GM08714 (cell line): ENCODE data around the gene TSNAX.

Source experiments
- H3K4me3 ChIP-seq: fragments of 200-500 bp; sonication (Bioruptor generic); 2 replicates; pipeline ENCODE4 v1.5.1; 2014; ENCODE audit warnings: mild to moderate bottlenecking, low read length, inconsistent platforms
- ZNF274 ChIP-seq: IDR thresholded peaks from 2 replicates; pipeline ENCODE4 v1.6.1; 2012; ENCODE audit warnings: mild to moderate bottlenecking, low read depth, low read length

The TSNAX gene

DNA sequence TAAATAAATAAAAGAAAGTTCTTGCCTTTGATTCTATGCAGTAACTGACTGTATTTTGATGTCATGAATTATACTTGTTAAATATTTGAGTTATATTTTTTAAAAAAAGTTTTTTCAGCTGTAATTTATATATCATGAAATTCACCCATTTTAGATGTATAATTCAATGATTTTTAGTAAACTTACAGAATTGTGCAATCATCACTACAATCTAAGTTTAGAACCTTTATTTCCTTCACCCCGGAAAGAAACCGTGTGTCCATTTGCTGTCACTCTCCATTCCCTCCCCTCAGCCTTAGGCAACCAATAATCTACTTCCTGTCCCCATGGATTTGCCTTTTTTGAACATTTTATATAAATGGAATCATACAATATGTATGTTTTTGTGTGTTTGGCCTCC lies 65.7 kb downstream of the TSNAX start:
- no peak for TF ChIP-seq ZNF274

DNA sequence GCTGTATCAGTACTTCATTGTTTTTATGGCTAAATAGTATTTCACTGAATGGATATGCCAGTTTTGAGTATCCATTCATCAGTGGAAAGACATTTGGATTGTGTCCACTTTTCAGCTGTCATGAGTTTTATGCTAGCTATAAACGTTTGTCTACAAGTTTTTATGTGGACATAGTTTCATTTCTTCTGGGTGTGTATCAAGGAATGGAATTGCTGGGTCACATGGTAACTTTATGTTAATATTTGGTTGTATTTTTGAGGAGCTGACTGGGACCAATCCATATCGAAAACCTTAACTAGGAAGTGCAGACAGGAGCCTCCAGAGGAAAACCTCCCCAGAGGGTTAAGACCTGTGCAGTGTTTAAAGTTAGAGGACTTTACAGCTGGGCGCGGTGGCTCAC lies 66.3 kb downstream of the TSNAX start:
- H3K4me3 ChIP-seq, result no peak overlapping the region
- no peak for TF ChIP-seq ZNF274

More for the DNA sequence above, 65.7 kb downstream of the TSNAX start:
- H3K4me3 ChIP-seq, result no peak overlapping the region

DNA sequence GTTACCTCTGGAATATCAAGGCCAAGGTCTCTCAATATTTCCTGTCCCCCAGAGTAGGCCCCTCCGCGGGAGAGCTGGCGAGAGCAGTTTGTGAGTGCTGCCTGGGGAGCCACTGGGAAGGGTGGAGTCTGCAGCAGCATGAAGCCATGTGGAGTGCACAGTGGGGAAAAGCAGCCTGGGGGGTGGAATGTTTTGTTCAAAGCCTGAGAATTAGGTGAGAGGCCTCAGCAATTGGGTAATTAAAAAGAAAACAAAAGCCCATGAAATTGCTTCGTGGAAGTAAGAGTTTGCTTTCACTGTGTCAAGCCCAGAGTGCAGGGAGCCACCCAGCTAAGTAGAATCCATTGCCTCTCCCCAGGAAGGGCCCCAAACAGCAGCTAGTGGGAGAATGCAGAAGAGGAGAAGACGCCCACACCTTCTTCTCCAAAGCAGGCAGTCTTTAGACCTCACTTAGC lies 67.9 kb downstream of the TSNAX start:
- no peak for TF ChIP-seq ZNF274
- no peak overlapping the region for H3K4me3 ChIP-seq

DNA sequence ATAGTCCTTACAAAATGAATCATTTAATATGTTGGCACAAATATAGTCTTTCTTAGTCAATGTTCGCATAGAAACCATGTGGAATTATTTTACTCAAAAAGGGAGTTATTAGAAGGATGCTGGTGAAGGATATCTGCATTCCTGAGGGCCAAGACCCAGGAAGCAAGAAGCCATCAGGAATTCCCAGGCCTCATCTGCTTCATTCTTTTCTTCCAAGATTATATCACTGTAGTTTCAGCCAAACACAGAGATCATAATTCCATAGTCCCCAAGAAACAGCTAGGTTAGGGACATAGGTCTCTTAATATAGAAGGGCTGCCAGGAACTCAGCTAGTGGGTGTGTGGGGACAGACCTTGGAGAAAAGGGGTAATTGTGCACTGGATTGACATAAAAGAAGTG lies 69.5 kb downstream of the TSNAX start:
- TF ChIP-seq ZNF274, result no peak
- no peak overlapping the region for H3K4me3 ChIP-seq

DNA sequence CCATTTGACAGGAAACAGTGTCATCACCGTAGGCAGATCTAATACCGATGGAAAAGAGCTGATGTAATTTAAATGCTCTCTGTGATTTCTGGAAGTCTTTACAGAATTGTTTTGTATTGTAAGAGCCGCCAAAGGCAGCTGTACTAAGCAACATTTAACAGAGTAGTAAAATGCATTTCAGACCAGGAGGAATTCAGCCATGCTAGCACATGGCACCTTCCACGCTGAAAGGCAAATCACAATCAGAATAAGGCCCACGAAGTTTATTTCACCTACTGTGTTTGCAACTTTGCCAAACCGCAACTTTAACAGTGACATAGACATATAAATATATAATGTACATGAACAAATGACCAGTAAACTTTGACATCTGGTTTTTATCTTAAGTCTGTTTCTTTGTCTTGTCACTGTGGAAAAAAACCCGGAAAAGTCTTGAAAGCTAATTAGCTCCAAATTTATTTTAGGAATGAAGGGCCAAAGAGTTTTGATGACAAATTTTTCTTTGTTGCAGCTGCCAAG lies 72.0 kb downstream of the TSNAX start:
- TF ChIP-seq ZNF274, result no peak
- no peak overlapping the region for H3K4me3 ChIP-seq

DNA sequence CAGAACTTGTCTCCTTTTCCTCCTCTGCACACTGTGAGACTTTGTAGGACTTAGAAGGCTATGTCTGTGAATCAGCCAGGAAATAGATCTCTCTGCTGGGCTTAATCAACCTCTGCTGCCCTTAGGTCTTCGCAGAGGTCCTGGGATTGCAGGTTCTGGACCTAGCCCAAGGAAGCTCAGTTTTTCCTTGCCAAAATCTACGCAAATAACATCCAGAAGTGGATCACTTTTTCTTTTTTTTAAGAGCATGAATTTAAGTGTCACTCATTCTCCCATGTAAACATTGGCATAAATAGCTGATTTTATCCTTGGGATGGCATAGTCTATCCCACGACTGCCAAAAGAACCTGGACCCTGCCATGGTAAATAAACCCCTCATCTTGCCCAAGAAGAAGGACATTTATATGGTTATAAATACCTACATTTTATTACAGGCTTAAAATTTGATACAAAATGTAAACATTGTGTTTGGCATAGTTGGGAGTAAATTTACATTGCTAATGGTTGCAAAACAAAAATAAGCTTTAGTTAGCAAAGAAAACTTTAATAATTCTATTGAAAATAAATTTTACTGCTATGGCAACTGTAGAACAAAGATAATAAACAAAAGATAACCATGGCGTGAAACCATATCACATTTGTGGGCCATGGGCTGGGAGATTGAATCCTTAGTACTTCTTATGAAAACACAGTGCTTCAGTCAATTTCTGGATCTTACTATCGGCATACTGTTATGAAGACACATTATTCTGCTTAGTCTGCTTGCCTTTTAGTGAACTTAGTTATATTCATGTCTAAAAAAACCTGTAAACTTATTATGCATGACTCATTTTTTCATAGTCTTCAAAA lies 73.6 kb downstream of the TSNAX start:
- TF ChIP-seq ZNF274, result no peak
- no peak overlapping the region for H3K4me3 ChIP-seq

DNA sequence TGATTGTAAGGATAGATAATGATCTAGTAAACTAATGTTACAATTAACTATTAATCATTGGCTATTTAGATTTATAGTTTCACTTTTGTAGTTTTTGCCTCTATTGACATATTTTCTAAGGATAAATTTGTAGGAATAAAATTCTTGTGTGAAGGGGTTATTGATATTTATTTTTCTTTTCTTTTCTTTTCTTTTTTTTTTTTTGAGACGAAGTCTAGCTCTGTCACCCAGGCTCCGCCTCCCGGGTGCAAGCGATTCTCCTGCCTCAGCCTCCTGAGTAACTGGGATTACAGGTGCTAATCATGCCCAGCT lies 74.2 kb downstream of the TSNAX start:
- TF ChIP-seq ZNF274, result no peak

DNA sequence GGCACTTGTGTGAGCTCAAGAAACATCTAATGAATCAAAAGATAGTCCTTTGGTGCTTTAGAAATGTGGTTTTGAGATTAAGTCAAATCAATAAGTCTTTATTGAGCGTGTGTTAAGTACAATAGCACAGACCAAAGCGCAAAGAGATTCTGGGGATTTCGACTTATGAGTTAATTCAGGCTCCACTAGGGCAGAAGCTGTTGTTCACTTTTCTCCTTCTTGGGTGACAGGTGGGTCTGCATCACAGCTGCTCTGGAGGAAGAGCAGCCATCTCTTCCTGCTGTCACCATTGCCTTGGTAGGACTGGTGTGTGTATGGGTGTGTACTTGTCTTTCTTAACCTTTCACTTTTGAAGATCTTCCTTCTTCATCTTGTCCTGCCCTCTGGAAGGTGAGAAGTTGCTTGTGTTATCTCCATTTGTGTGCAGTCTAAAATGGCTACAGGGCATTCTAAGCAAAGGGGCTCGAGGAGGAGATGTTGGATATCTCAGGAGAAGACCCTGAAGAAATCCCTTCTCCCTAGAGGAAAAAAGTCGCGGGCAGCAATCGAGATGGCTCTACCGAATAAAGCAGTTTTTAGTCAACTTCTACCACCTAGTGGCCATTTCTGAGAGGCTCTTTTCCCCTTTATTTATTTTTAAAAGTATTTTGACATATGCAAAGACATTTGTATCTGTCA lies 75.3 kb downstream of the TSNAX start:
- peak overlapping the region; percentile 99; the same call in 1 of the 2 replicates for H3K4me3 ChIP-seq
- TF ChIP-seq ZNF274, result no peak

More for the DNA sequence above, 74.2 kb downstream of the TSNAX start:
- no peak overlapping the region for H3K4me3 ChIP-seq

DNA sequence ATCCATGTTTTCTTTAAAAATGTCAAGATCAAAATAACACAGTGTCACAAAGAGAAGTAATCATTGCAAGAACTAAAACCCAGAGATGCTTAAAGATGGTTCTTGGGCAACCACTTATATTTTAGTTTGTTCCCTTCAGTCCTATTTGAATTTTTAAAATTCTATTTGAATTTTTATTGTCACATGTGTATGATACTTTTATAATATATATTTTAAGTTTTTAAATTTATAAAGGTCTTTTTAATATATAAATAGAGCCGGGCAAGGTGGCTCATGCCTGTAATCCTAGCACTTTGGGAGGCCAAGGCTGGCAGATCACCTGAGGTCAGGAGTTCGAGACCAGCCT lies 75.8 kb downstream of the TSNAX start:
- no peak overlapping the region for H3K4me3 ChIP-seq
- TF ChIP-seq ZNF274, result no peak

DNA sequence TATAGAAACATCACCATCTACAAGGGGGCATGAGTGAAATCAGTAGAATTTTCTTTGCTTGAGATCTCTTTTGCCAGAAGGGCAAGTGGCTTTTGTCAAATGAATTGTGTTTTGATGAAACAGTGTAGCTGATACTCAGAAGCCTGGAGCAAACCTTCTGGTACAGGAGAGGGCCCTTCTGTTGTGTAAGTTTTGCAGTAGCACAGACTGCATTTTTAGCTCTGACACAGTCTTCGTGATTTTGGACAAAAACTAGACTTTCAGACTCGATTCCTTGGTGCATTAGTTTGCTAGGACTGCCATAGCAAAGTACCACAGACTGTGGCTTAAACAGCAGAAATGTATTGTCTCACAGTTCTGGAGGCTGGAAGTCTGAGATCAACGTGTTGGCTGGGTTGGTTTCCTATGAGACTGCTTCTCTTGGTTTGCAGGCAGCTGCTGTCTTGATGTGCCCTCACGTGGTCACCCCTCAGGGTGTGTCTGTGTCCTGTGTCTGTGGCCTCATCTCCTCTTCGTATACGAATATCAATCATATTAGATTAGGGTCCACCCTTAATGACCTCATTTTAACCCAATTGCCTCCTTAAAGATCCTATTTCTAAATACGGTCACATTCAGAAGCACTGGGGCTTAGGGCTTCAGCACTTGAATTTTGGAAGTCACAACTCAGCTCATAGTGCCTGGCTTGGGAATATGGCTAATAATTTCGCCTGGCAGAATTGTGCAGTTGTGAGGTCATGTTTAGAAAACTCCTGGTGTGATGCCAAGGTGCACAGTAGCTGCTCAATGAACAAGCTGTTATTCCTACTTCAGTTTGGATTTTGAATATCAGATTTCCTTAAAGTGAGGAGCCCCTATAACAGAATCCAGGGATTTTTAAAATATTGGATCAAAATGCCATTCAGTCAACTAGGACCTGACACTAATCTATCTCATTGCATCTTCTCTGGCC lies 77.0 kb downstream of the TSNAX start:
- TF ChIP-seq ZNF274, result no peak
- H3K4me3 ChIP-seq, result no peak overlapping the region

DNA sequence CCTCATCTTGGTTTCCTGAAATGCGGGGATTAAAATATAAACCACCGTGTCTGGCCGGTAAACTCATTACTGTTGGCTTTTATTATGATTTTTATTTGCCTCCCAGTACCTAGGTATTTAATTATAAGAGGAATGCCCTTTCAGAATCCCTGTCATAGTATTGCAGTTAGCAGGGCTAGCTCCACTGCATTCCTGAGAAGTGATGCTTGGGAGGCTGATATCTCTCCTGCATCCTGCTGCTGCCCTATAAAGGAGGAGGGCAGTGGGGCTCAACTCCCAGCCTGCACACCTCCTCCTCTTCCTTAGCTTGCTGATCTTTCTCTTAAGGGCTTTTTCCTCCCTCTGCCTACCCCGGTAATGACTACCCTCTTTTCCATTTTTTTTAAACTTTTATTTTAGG lies 78.2 kb downstream of the TSNAX start:
- no peak overlapping the region for H3K4me3 ChIP-seq
- TF ChIP-seq ZNF274, result no peak

DNA sequence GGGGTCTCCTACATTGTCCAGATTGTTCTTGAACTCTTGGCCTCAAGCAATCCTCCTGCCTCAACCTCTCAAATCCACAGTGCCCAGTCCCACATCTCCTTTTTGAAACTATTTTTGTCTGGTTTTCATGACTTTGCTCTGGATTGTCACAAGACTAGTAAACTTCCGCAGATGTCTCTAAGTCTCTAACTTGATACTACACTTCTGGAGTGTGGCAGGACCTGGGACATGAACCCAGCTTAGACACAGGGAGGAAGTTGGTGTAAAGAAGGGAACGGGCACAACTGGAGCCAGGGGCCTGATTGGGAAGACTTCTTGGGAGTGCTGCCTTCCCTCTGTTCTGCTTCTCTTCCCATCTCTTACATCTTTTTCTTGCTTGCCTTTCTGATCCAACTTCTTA lies 81.9 kb downstream of the TSNAX start:
- no peak for TF ChIP-seq ZNF274
- H3K4me3 ChIP-seq, result no peak overlapping the region

DNA sequence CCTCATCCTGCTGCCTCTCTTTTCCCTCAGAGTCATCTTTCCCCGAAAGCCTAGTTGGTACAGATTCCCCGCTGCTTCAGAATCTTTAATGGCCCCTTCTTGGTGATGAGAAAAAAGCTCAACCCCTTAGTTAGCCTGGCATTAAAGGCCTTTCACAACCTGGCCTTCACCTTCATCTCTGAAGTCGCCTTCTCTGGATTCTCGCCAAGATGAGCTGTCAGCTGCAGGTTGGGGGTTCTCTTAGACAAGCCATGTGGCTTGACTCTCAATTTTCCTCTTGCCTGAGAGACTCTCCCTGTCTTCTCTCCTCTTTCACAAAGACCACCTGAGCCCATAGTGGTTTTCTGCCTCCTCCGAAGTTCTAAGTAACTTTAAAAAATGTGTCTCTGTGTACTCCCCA lies 82.6 kb downstream of the TSNAX start:
- no peak overlapping the region for H3K4me3 ChIP-seq
- no peak for TF ChIP-seq ZNF274

DNA sequence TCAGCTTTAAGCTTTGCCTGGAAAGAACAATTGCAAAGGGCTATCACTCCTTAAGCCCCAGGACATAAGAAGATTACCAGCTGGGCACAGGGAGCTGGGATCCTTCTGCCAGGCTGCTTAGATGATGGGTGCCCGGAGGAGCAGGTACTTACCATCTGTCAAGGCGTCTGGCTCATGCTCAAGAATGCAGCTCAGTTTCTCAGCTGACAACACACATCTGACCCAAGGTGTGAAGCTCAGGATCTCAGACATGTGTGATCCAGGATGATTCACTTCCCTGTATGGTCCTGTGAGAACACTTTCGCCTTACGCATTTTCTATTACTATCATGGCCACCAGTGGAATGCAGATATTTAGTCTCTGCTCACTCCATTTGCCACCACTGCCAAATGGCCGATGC lies 83.4 kb downstream of the TSNAX start:
- no peak overlapping the region for H3K4me3 ChIP-seq
- TF ChIP-seq ZNF274, result no peak

DNA sequence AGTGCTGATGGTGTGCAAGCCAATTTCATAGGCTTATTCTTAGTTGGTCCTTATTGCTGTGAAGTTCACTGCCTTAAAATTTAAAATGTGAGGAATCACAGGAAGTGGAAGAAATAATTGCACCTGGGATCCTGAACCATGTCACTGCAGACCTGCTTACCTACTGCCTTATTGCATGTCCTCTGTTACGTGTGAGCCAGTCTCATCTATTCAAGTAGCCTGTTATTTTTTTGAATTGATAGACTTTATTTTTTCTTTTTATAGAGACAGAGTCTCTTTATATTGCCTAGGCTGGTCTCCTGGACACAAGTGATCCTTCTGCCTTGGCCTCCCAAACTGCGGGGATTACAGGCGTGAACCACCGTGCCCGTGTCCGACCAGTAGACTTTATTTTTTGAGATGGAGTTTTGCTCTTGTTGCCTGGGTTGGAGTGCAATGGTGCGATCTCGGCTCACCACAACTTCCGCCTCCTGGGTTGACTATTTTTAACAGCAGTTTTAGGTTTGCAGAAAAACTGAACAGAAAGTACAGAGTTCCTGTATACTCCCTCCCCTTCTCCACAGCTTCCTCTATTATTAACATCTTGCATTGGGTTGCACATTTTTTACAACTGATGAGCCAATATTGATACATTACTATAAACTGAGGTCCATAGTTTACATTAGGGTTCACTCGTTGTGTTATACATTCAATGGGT lies 84.1 kb downstream of the TSNAX start:
- TF ChIP-seq ZNF274, result no peak
- H3K4me3 ChIP-seq, result peak overlapping the region; percentile 23; the same call in 1 of the 2 replicates
